ENCODE data around the gene AKAP7. TPM values are rescaled to one million over a fixed set of nuclear protein-coding genes. Genes with fewer than 3 reads are reported as not detected.

AKAP7 gene
- total RNA-seq, 4 donors from 2014 or later, result 2.1 to 11.4 (median 4.4) TPM

- intact Hi-C loops (cut with DNase I), result no loop called here
- WGBS, 2 donors, result 90 to 94% methylated on average over 1 of the region's 1 CpG
Observed at GRCh38 chr6:131277591-131277990, 142.3 kb downstream of the AKAP7 start.

GRCh38 chr6:131281471-131282270 is 146.4 kb downstream of the AKAP7 start:
- Histone ChIP-seq H3K4me3 (no peak overlapping the region), H3K36me3 (peaks cover 0 to 3% (median 0%) of the 10 kb centered on the region in 3 donors), H3K27ac (peak overlapping the region in 1 of 4 donors; percentile 21), H3K4me1 (no peaks in the 10 kb centered on the region), H3K27me3 (no peaks in the 10 kb centered on the region), H3K9me3 (no peaks in the 10 kb centered on the region)
- WGBS, 2 donors, result 62 to 63% methylated on average over 14 to 16 of the region's 16 CpGs
- DNase-seq, result no peak
- intact Hi-C loops (cut with DNase I), result no loop called here
- no peak for TF ChIP-seq CTCF (IDR thresholded peaks at IDR 0.05)
- peak in 1 of 4 donors; percentile 13 for TF ChIP-seq POLR2A (IDR thresholded peaks at IDR 0.05)

More at GRCh38 chr6:131277591-131277990, 142.3 kb downstream of the AKAP7 start:
- no peaks in the 10 kb centered on the region for H3K36me3 ChIP-seq
- DNase-seq, result no peak
- no peaks in the 10 kb centered on the region for H3K27me3 ChIP-seq
- no peak overlapping the region for H3K4me3 ChIP-seq
- H3K27ac ChIP-seq, result no peak overlapping the region
- TF ChIP-seq POLR2A (IDR thresholded peaks at IDR 0.05), result no peak
- no peaks in the 10 kb centered on the region for H3K4me1 ChIP-seq
- H3K9me3 ChIP-seq, result no peaks in the 10 kb centered on the region

- Histone ChIP-seq H3K4me1 (no peaks in the 10 kb centered on the region), H3K27me3 (no peaks in the 10 kb centered on the region), H3K9me3 (no peaks in the 10 kb centered on the region), H3K36me3 (peaks cover 0 to 3% (median 0%) of the 10 kb centered on the region in 3 donors), H3K4me3 (no peak overlapping the region), H3K27ac (no peak overlapping the region)
- TF ChIP-seq POLR2A (IDR thresholded peaks at IDR 0.05) (no peak), CTCF (IDR thresholded peaks at IDR 0.05) (no peak)
- no peak for DNase-seq
- intact Hi-C loops (cut with DNase I), result no loop called here
- WGBS, 2 donors, result 80 to 89% methylated on average over 5 of the region's 5 CpGs
Observed at GRCh38 chr6:131282365-131282764, 147.1 kb downstream of the AKAP7 start.

GRCh38 chr6:131283466-131284175 is 148.4 kb downstream of the AKAP7 start:
- Histone ChIP-seq H3K27me3 (no peaks in the 10 kb centered on the region), H3K4me3 (no peak overlapping the region), H3K36me3 (peaks cover 0 to 3% (median 0%) of the 10 kb centered on the region in 3 donors), H3K27ac (no peak overlapping the region), H3K9me3 (no peaks in the 10 kb centered on the region), H3K4me1 (no peaks in the 10 kb centered on the region)
- TF ChIP-seq POLR2A (IDR thresholded peaks at IDR 0.05) (no peak), CTCF (IDR thresholded peaks at IDR 0.05) (no peak)
- intact Hi-C loops (cut with DNase I), result no loop called here
- no peak for DNase-seq
- 88% methylated on average over 7 of the region's 7 CpGs for WGBS, 2 donors

- 65 to 94% methylated on average over 1 of the region's 1 CpG for WGBS, 2 donors
- Histone ChIP-seq H3K4me3 (no peak overlapping the region), H3K4me1 (no peaks in the 10 kb centered on the region), H3K36me3 (peaks cover 0 to 3% (median 0%) of the 10 kb centered on the region in 3 donors), H3K27ac (no peak overlapping the region), H3K9me3 (no peaks in the 10 kb centered on the region), H3K27me3 (no peaks in the 10 kb centered on the region)
- TF ChIP-seq POLR2A (IDR thresholded peaks at IDR 0.05) (no peak), CTCF (IDR thresholded peaks at IDR 0.05) (no peak)
- intact Hi-C loops (cut with DNase I), result no loop called here
- DNase-seq, result no peak
Observed at GRCh38 chr6:131285548-131285947, 150.3 kb downstream of the AKAP7 start.

Data from esophagus squamous epithelium (tissue), 5 donors.